ENCODE data around the gene TMPRSS15. TPM values are rescaled to one million over a fixed set of nuclear protein-coding genes. Genes with fewer than 3 reads are reported as not detected.

The TMPRSS15 gene
- total RNA-seq, 1 experiment from 2014 or later = not detected

Other genes starting within 250 kb of the TMPRSS15 start
- gene CHODL, start 159.0 kb downstream of the TMPRSS15 start, total RNA-seq (2021) = 0.92 to 3.1 TPM (median 1.2 TPM) in 3 replicates

Measured in WTC11 (cell line).